ENCODE results near the gene RBL1.

Gene RBL1

DNA sequence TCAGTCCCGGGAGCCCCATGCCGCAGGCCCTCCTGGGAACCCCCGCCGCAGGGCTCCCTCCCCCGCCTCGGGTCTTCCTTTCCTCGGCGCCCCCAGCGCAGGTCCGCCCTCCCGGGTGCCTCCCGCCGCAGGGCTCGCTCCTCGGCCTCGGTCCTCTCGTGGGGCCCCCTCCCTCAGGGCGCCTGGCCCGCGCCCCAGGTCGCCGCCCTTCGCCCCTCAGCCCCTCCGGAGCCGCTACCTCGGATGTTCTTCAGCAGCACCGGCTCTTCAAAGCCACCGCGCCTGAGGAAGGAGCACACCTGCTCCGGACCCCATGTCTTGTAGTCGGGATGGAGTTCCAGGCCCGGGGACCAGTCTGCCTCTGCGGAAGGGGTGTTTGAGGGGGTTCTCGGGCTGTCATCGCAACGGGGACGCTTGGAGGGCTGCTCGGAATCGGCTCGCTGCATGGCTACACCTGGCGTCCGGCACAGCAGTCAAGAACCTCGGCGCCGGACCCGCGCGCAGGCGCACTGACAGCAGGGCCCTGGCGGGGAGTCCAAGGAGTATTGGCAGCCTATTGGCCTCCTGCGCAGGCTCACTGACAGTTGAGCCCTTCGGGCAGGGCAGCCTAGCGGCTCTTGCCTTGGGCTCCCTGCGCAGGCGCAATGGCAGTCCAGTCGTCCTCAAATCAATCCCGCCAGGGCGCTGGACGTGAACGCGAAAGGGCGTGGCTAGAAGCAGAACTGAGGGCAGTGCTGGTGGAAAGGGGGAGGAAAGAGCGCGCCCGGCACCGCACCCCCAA lies 144.4 kb downstream of the RBL1 start, which contains the start of gene SAMHD1 (continued):
- TF ChIP-seq, protein P1, sequence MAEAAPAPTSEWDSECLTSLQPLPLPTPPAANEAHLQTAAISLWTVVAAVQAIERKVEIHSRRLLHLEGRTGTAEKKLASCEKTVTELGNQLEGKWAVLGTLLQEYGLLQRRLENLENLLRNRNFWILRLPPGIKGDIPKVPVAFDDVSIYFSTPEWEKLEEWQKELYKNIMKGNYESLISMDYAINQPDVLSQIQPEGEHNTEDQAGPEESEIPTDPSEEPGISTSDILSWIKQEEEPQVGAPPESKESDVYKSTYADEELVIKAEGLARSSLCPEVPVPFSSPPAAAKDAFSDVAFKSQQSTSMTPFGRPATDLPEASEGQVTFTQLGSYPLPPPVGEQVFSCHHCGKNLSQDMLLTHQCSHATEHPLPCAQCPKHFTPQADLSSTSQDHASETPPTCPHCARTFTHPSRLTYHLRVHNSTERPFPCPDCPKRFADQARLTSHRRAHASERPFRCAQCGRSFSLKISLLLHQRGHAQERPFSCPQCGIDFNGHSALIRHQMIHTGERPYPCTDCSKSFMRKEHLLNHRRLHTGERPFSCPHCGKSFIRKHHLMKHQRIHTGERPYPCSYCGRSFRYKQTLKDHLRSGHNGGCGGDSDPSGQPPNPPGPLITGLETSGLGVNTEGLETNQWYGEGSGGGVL (tag by site-specific recombination; IDR thresholded peaks at IDR 0.05), result peak; percentile 84
- TF ChIP-seq ZFHX2 (tag by site-specific recombination; conservative IDR thresholded peaks at IDR 0.05) (no peak; the same call in none of the 2 replicates), SP3 (tag by site-specific recombination; IDR thresholded peaks at IDR 0.05) (0 out of 2 replicates have a peak, but pooled peaks have one; percentile 36), SP2 (tag by site-specific recombination; IDR thresholded peaks at IDR 0.05) (peak; percentile 31)

DNA sequence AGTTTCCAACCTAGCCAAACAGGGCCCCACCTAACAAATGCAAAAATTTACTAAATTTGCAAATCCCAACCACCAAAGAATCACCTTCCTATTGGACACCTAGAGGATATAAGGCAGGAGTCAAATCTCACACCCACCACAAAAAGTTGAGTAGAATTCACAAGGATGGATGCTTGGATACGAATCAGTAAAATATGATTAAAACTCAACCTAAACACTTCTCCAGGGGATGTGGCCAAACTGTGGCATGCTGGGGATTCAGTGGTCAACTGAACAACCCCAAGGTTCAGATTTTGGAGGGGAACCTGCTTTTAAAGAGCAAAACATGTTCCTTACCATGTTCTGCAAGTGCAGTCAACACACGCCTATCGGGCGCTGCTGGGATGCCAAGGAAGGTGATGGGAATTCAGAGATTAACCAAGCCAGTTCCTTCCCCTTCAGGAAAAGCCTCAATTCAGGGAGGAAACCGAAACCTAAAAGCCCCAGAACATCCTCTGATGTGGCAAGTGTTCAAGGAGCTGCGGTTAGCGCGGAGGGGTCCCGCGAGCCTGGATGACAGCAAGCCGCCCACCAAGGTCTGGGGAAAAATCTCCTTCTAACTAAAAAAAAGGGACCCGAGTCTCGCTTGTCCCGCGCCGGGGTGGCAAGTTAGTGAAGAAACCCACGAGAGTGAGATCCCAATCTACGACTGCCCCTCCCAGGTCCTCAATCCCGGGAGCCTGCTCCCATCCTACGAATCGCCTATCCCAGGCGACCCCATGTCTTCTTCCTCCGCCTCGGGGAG lies 145.2 kb downstream of the RBL1 start:
- POLR2A ChIA-PET, result no interaction called here
- Histone ChIP-seq H3K9me3 (ENCODE audit: control insufficient read depth, insufficient read depth, low read depth, low read length) (no peaks in the 10 kb centered on the region), H3K36me3 (ENCODE audit: control insufficient read depth in 2 of 2, insufficient read depth in 1 of 2, low read length in 2 of 2) (peaks cover 0 to under 1% of the 10 kb centered on the region in 2 experiments; a peak in 2 of 3 replicates), H3K27ac (ENCODE audit: extremely low read depth, low read depth, low read length) (peak overlapping the region; percentile 51; the same call in 1 of the 2 replicates), H3K4me3 (ENCODE audit: low read depth, low read length) (peak overlapping the region; percentile 88), H3K4me1 (ENCODE audit: control insufficient read depth, insufficient read depth, low read length) (peaks cover 6% of the 10 kb centered on the region)
- CTCF ChIA-PET, result no interaction called here
- TF ChIP-seq SCRT2 (tag by site-specific recombination; IDR thresholded peaks at IDR 0.05) (0 out of 2 replicates have a peak, but pooled peaks have one; percentile 7), MZF1 (tag by site-specific recombination; IDR thresholded peaks at IDR 0.05; ENCODE audit: borderline replicate concordance) (no peak), ZNF335 (tag by site-specific recombination; conservative IDR thresholded peaks at IDR 0.05) (0 out of 2 replicates have a peak, but pooled peaks have one; percentile 68), TCF7L2 (IDR thresholded peaks at IDR 0.05; ENCODE audit: borderline replicate concordance, low read depth, low read length) (no peak), ZNF214 (tag by site-specific recombination; IDR thresholded peaks at IDR 0.05; ENCODE audit: borderline replicate concordance) (no peak), ZNF341 (tag by site-specific recombination; IDR thresholded peaks at IDR 0.05; ENCODE audit: low read depth) (peak; percentile 36; the same call in 1 of the 2 replicates), EGR2 (tag by site-specific recombination; IDR thresholded peaks at IDR 0.05; ENCODE audit: low read depth) (no peak), ZNF768 (tag by site-specific recombination; IDR thresholded peaks at IDR 0.05) (no peak), WT1 (tag by site-specific recombination; IDR thresholded peaks at IDR 0.05) (no peak), IKZF3 (tag by site-specific recombination; IDR thresholded peaks at IDR 0.05) (peak; percentile 44), ZNF600 (tag by site-specific recombination; IDR thresholded peaks at IDR 0.05) (peak; percentile 97), YY1 (tag by site-specific recombination; IDR thresholded peaks at IDR 0.05) (no peak), ZNF138 (tag by site-specific recombination; IDR thresholded peaks at IDR 0.05; ENCODE audit: borderline replicate concordance) (no peak), ZNF121 (tag by site-specific recombination; IDR thresholded peaks at IDR 0.05) (peak; percentile 25; the same call in 1 of the 2 replicates), HOXC10 (CRISPR knock-in tag; IDR thresholded peaks at IDR 0.05) (no peak), ZNF514 (tag by site-specific recombination; IDR thresholded peaks at IDR 0.05) (no peak)
- TF ChIP-seq, protein P2, sequence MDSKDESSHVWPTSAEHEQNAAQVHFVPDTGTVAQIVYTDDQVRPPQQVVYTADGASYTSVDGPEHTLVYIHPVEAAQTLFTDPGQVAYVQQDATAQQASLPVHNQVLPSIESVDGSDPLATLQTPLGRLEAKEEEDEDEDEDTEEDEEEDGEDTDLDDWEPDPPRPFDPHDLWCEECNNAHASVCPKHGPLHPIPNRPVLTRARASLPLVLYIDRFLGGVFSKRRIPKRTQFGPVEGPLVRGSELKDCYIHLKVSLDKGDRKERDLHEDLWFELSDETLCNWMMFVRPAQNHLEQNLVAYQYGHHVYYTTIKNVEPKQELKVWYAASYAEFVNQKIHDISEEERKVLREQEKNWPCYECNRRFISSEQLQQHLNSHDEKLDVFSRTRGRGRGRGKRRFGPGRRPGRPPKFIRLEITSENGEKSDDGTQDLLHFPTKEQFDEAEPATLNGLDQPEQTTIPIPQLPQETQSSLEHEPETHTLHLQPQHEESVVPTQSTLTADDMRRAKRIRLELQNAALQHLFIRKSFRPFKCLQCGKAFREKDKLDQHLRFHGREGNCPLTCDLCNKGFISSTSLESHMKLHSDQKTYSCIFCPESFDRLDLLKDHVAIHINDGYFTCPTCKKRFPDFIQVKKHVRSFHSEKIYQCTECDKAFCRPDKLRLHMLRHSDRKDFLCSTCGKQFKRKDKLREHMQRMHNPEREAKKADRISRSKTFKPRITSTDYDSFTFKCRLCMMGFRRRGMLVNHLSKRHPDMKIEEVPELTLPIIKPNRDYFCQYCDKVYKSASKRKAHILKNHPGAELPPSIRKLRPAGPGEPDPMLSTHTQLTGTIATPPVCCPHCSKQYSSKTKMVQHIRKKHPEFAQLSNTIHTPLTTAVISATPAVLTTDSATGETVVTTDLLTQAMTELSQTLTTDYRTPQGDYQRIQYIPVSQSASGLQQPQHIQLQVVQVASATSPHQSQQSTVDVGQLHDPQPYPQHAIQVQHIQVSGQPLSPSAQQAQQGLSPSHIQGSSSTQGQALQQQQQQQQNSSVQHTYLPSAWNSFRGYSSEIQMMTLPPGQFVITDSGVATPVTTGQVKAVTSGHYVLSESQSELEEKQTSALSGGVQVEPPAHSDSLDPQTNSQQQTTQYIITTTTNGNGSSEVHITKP (tag by site-specific recombination; IDR thresholded peaks at IDR 0.05), result peak; percentile 59
- TF ChIP-seq, protein P3, sequence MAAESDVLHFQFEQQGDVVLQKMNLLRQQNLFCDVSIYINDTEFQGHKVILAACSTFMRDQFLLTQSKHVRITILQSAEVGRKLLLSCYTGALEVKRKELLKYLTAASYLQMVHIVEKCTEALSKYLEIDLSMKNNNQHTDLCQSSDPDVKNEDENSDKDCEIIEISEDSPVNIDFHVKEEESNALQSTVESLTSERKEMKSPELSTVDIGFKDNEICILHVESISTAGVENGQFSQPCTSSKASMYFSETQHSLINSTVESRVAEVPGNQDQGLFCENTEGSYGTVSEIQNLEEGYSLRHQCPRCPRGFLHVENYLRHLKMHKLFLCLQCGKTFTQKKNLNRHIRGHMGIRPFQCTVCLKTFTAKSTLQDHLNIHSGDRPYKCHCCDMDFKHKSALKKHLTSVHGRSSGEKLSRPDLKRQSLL (tag by site-specific recombination; IDR thresholded peaks at IDR 0.05), result no peak
- TF ChIP-seq, protein P4, sequence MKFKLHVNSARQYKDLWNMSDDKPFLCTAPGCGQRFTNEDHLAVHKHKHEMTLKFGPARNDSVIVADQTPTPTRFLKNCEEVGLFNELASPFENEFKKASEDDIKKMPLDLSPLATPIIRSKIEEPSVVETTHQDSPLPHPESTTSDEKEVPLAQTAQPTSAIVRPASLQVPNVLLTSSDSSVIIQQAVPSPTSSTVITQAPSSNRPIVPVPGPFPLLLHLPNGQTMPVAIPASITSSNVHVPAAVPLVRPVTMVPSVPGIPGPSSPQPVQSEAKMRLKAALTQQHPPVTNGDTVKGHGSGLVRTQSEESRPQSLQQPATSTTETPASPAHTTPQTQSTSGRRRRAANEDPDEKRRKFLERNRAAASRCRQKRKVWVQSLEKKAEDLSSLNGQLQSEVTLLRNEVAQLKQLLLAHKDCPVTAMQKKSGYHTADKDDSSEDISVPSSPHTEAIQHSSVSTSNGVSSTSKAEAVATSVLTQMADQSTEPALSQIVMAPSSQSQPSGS (tag by site-specific recombination; IDR thresholded peaks at IDR 0.05; ENCODE audit: low read depth), result no peak

All from HEK293 (cell line).